ENCODE measurements around the gene OBI1. TPM values are rescaled to one million over a fixed set of nuclear protein-coding genes. Genes with fewer than 3 reads are reported as not detected.

Gene OBI1
- total and polyA plus RNA-seq, 3 donors from 2014 or later = 14.8 to 27.9 (median 26.8) TPM

DNA sequence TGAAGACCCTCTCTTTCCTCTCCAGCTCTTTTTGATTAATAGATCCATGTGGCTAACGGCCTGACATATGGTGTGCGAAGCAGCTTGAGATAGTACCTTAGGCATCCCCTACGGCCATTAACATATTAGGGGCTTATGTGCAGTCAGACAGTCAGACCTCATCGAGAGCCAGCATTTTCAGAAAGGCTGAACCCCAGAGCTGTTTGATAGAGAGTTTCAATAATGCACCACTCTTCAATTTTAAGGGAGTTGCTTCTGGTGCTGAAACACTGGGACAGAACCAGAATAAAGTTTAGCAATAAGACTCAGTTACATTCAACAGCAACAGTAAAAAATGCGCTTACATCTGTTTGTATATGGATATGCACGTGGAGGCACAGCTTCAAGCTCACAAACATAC is 66.4 kb downstream of the OBI1 start:
- DNase-seq = no peak
- Histone ChIP-seq H3K4me3 (no peak overlapping the region), H3K9me3 (no peaks in the 10 kb centered on the region), H3K27ac (no peak overlapping the region), H3K4me1 (no peaks in the 10 kb centered on the region), H3K36me3 (ENCODE audit: low read depth, missing control alignments) (no peaks in the 10 kb centered on the region), H3K27me3 (no peaks in the 10 kb centered on the region)
- 10 to 16% methylated on average over 6 of the region's 6 CpGs for WGBS, 2 donors
- TF ChIP-seq POLR2A (IDR thresholded peaks at IDR 0.05) = no peak
- TF ChIP-seq, protein P1, sequence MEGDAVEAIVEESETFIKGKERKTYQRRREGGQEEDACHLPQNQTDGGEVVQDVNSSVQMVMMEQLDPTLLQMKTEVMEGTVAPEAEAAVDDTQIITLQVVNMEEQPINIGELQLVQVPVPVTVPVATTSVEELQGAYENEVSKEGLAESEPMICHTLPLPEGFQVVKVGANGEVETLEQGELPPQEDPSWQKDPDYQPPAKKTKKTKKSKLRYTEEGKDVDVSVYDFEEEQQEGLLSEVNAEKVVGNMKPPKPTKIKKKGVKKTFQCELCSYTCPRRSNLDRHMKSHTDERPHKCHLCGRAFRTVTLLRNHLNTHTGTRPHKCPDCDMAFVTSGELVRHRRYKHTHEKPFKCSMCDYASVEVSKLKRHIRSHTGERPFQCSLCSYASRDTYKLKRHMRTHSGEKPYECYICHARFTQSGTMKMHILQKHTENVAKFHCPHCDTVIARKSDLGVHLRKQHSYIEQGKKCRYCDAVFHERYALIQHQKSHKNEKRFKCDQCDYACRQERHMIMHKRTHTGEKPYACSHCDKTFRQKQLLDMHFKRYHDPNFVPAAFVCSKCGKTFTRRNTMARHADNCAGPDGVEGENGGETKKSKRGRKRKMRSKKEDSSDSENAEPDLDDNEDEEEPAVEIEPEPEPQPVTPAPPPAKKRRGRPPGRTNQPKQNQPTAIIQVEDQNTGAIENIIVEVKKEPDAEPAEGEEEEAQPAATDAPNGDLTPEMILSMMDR (IDR thresholded peaks at IDR 0.05) = no peak
- intact Hi-C loops (cut with DNase I; ENCODE audit: low total_unique reads) = no loop called here

DNA sequence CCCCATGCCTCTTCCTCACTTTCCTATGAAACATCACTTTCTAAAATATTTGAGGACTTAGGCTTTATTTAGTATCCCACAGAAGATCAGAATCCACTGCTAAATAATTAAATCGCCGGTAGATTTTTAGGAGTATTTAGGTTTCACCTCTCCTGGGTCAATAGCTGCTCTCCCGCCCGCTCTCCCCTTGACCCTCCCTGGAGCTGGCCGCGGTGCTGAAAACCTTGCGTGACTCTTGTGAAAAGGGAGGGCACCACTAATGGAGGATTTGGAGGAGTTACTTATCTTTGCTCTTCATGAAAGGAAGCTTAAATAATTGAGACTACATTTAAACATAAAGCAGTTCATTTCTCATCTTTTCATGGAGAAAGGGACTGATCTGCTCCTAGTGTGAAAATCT is 69.7 kb downstream of the OBI1 start:
- 2 to 6% methylated on average over 7 of the region's 7 CpGs for WGBS, 2 donors
- DNase-seq = peak; percentile 39

DNA sequence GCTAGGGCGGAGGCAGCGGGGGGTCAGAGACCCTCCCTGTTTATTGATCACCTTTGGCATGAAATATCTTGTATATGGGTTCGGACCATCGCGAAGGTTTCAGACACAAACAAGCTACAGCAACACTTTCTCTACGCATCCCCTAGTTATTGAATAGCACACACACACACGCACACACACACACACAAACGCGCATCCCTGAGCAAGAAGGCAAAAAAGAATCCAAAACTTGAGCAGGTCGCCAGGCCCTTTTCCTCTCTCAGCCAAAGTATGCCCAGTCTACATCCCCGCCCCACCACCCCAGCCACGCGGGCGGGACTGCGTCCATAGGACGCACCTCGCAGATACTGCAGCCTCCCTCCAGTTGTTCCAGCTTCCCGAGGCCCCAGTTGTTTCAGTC is 71.6 kb downstream of the OBI1 start:
- intact Hi-C loops (cut with DNase I; ENCODE audit: low total_unique reads) = no loop called here

More for the DNA sequence above, 69.7 kb downstream of the OBI1 start:
- Histone ChIP-seq H3K36me3 (ENCODE audit: low read depth, missing control alignments) (no peaks in the 10 kb centered on the region), H3K4me1 (no peaks in the 10 kb centered on the region), H3K27me3 (no peaks in the 10 kb centered on the region), H3K27ac (no peak overlapping the region), H3K9me3 (no peaks in the 10 kb centered on the region), H3K4me3 (no peak overlapping the region)
- no peak for TF ChIP-seq POLR2A (IDR thresholded peaks at IDR 0.05)
- TF ChIP-seq, protein P1 (IDR thresholded peaks at IDR 0.05) = no peak
- intact Hi-C loops (cut with DNase I; ENCODE audit: low total_unique reads) = no loop called here

DNA sequence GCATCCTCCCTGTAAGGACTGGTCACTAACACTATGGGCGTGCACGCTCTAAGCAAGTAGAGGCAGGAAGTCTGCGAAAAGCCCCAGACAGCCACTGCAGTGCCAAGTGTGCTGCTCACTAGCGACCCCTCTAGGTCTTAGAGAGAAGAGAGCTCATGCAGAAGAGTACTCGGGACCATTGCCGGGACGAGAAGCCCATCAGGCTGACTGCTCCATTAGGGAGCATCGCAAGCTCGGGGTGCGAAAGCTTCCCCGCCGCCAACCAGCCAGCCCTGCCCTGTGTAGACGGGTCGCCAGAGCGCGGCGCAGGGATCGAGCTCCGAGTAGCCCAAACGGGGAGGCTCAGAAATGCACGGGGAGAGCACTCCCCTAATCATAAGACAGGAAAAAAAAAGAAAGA is 72.2 kb downstream of the OBI1 start:
- TF ChIP-seq, protein P1 (IDR thresholded peaks at IDR 0.05) = peak in 2 of 3 experiments; percentile 9 to 25
- no peak for TF ChIP-seq POLR2A (IDR thresholded peaks at IDR 0.05)
- Histone ChIP-seq H3K27me3 (no peaks in the 10 kb centered on the region), H3K4me1 (no peaks in the 10 kb centered on the region), H3K36me3 (ENCODE audit: low read depth, missing control alignments) (no peaks in the 10 kb centered on the region), H3K4me3 (no peak overlapping the region), H3K27ac (no peak overlapping the region), H3K9me3 (no peaks in the 10 kb centered on the region)
- DNase-seq = peak; percentile 37
- intact Hi-C loops (cut with DNase I; ENCODE audit: low total_unique reads) = no loop called here
- 9 to 11% methylated on average over 21 of the region's 21 CpGs for WGBS, 2 donors

More for the DNA sequence above, 71.6 kb downstream of the OBI1 start:
- no peaks in the 10 kb centered on the region for H3K36me3 ChIP-seq (ENCODE audit: low read depth, missing control alignments)
- H3K4me1 ChIP-seq = no peaks in the 10 kb centered on the region
- WGBS, 2 donors = 10 to 17% methylated on average over 18 of the region's 18 CpGs
- H3K4me3 ChIP-seq = no peak overlapping the region
- no peak for DNase-seq
- H3K27me3 ChIP-seq = no peaks in the 10 kb centered on the region
- no peak overlapping the region for H3K27ac ChIP-seq
- TF ChIP-seq, protein P1 (IDR thresholded peaks at IDR 0.05) = no peak
- no peak for TF ChIP-seq POLR2A (IDR thresholded peaks at IDR 0.05)
- no peaks in the 10 kb centered on the region for H3K9me3 ChIP-seq

DNA sequence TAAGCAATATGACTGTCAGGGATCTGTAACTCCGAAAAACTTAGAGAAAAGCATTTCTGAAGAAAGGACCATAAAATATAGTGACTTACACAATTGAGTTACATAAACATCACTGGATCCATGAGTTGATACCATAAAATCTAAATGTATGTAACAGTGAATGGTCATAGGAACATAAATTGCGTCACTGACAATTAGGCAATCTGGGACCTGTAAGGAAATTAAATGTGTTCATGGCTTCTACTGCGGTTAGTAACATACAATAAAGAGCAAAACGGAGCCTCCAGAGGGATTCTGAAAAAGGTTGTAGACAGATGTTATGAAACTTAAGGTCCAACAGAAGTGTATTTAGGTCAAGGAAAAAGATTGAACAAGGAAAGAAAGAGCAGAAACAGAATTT is 82.7 kb downstream of the OBI1 start:
- no peak overlapping the region for H3K27ac ChIP-seq
- no peak for DNase-seq
- no peak for TF ChIP-seq POLR2A (IDR thresholded peaks at IDR 0.05)
- TF ChIP-seq, protein P1 (IDR thresholded peaks at IDR 0.05) = no peak
- no peaks in the 10 kb centered on the region for H3K27me3 ChIP-seq
- no peaks in the 10 kb centered on the region for H3K4me1 ChIP-seq
- no peak overlapping the region for H3K4me3 ChIP-seq
- intact Hi-C loops (cut with DNase I; ENCODE audit: low total_unique reads) = no loop called here
- no peaks in the 10 kb centered on the region for H3K9me3 ChIP-seq
- H3K36me3 ChIP-seq (ENCODE audit: low read depth, missing control alignments) = no peaks in the 10 kb centered on the region
- whole genome bisulfite sequencing, 2 donors = 72 to 86% methylated on average over 4 of the region's 4 CpGs
